Suppressor macrophage (primary cell): Measurements from ENCODE around the gene CTSW.

Source experiments
- DNase-seq, 4 experiments: peaks; one replicate each; pipeline ENCODE4 v3.0.0-alpha.2; 2020 to 2022

The CTSW gene

DNA sequence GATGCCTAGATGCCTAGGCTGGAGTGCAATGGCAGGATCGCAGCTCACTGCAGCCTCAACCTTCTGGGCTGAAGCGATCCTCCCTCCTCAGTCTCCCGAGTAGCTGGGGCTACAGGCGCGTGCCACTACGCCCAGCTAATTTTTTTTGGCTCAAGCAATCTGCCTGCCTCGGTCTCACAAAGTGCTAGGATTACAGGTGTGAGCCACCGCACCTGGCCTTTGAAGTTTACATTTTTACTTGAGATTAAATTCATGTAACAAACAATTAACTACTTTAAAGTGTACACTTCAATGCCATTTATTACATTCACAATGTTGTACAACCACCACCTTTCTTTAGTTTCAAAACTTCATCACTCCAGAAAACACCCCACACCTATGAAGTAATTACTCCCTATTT is 24.1 kb downstream of the CTSW start:
- DNase-seq, result no peak

DNA sequence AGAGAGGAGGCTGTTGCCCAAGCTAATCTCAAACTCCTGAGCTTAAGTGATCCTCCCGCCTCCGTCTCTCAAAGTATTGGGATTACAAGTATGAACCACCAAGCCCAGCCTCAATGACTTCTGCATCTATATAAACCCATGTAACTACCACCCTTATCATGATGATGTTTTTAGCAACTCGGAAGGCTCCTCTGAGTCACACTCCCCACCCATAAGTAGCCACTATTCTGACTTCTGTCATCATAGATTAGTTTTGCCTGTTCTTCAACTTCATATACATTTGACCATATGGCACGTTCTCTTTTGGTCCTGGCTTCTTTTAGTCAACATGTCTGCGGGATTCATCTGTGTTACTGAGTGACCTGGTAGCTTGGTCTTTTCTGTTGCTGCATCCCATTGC is 27.0 kb downstream of the CTSW start:
- DNase-seq, result peak in 1 of 4 experiments; percentile 1

DNA sequence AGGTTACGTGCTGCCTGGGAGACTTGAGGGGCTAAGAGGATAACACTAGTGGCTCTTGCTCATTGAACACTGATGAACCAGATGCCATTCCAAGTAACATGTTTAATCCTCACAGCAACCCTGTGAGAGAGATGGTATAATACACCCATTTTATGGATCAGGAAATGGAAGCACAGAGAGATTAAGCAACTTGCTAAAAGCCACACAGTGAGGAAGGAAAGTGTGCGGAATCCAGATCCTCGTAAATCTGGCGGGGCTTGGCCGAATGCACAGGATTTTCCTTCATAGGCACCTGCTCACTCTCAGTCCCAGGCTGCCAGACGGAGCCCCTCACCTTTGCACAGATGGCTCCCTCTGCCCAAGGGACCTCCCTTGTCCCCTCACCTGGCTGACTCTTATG is 28.2 kb downstream of the CTSW start:
- DNase-seq, result peak in 1 of 4 experiments; percentile 0

DNA sequence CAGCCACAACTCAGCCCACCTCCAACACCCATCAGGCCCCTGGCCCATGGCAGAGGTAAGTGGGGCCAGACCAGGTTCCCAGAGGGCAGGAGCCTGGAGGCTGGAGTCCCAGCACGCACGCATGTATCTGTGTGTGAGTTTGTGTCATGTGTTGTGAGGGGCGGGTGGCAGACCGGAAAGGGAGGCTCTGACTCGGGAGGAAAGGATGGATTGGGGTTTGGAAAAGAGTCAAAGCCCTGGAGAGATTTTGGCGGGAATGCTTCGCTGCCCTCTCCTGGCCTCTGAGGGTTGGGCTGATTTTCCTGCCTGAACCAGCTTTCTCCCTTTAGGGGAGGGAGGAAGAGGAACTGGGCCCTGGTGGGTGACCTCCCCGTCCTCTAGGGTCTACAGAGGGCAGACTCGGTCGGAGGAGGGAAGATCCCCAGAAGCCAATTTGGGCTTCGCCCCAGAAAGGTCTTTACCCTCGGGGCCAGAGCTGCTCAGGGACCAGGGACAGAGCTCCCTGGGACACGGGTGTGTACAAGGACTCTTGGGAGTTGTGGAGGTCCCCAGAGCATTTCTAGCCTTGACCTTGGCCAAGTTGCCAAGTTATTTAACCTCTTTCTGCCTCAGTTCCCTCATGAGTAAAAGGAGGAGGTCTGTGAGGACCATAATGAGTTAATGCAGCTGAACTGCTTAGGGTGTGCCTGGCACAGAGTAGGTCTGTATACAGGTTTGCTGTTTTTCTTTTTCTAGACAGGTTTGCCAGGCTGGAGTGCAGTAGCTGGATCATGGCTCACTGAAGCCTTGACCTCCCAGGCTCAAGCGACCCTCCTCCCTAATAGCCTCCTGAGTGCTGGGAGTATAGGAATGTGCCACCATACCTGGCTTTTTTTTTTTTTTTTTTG is 32.3 kb downstream of the CTSW start:
- peak; percentile 43 to 57 (median 52) for DNase-seq

DNA sequence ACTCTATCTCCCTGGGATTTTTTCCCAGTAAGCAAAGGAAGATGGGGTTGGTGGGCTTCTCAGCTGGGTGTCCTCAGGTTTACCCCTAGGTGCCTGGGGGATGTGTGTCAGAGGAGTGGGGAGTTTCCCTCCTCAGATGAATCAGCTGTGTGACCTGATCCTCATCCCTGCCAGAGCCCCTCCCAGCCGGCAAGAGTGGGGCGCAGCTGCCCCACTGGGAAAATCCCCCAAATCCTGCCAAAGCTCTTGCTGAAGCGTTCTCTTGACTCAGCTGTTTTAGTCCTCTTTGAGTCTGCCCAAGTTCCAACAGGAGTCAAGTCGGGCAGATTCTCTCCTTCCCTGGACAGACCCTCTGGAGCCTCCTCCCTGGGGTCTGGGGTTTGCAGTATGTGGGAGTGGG is 33.2 kb downstream of the CTSW start:
- DNase-seq, result peak in 1 of 4 experiments; percentile 25

DNA sequence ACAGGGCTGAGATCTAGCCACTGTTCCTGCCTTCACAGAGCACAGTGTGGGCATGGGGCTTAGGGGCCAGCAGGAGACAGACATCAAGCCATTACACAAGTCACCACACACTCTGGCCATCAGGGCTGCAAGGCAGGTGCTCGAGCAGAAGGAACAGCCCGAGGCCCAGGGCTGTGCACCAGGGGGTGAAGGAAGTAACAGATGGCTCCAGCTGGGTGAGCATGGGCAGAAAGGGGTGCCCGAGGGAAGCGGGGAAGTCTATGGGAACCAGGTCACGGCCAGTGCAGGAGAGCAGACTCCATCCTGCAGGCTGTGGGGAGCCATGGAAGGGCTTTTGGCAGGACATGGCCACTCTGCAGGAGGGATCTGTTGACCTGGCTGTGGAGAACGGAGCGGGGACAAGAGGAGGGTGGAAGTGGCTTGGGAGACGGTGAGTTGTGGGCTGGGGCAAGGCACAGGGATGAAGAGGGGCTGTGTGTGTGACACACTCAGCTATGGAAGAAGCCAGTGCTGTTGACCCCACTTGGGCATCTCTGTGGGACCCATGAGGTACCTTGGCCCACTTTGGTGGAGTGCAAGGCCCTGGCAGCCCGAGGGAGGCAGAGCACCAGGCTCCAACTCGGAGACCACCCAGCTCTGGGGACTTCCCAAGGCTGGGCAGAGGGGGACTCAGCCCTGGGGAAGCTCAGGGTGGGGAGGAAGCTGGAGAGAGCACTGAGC is 35.6 kb downstream of the CTSW start:
- DNase-seq, result peak in 2 of 4 experiments; percentile 33 to 47

DNA sequence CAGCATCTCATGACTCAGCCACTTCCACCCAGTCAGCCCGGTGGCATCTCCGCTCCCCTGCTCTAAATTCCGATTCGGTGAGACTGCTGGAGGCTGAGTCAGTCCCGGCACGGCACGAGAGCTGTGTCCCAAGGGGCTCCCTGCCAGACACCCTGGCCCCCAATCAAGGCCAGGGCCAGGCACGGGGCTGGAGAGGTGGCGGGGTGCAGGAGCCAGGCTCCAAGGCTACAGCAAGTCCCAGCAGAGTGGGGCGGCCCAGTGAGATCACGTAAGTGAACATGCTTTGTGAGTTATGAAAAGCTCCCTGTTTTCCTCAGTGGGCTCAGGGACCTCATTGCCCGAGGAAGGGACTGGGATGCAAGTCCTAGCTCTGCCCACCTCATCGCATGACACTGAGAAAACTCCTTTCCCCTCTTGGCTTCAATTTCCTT is 36.2 kb downstream of the CTSW start:
- DNase-seq, result peak; percentile 50 to 78 (median 75)

DNA sequence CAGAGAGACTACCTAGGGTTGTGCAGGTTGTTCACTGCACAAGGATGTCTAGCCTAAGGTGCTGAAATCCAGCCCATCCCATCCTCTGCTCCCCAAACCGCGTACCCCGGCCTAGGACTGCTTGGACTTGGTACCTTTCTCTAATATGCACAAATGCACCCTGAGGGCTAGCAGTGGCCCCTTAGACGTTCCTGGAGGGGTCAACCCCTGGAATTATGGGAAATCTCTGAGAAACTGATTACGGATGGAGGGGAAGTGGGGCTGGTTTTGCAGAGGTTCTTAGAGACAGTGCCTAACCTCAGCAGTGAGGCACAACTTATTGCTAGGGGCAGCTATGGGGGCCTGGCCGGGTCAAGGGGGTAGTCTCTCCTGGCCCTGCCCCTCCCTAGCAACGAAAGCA is 36.8 kb downstream of the CTSW start:
- no peak for DNase-seq

DNA sequence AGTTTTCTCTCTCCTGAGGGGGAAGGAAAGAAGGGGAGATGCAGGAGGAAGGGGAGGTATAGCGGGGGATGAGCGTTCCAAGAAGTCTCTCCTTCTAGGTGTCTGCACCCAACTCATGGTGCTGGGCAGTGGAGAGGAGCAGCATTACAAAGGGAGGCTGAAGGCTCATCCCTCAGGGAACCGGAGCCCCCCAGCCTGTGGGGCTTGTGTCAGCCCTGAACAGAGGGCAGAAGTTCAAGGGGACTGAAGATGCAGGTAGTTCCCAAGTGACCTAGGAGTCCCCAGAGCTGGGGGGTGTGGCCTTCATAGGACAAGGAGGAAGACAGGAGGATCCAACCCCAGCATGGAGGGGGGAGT is 37.4 kb downstream of the CTSW start:
- DNase-seq, result no peak

DNA sequence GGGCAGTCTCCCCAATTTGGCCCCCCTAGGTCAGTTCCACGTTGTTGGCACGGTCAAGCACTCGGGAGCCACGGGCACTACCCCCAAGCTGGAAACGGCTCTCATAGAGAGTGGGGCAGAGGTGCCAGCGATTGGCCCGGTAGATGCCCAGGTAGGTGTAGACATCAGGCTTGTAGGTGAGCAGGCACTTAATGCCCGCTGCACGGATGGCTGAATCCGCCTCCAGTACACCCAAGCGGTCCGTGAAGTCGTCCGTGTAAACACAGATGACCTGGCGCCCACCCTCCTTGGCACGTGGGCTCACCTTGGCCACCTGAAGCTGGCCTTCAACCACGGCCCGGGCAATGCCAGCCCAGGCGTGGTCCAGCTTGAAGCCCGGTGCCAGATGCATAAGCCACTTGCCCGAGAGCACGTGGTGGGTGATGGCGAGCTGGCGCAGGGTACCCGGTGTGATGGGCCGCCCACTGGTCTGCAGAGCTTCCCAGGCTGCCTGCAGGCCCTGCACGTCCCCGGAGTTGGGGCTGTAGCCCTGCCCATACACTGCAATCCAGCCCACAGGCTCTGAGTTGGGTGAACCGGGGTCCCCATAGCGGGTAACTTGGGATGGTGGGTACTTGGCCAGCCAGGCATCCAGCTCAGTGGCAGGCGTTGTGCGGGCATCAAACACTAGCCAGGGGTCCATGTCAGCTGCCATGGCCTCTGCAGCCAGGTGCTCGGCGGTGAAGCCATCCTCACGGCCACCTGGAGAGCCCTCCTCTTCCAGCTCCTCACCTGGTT is 38.0 kb downstream of the CTSW start:
- DNase-seq, result no peak

DNA sequence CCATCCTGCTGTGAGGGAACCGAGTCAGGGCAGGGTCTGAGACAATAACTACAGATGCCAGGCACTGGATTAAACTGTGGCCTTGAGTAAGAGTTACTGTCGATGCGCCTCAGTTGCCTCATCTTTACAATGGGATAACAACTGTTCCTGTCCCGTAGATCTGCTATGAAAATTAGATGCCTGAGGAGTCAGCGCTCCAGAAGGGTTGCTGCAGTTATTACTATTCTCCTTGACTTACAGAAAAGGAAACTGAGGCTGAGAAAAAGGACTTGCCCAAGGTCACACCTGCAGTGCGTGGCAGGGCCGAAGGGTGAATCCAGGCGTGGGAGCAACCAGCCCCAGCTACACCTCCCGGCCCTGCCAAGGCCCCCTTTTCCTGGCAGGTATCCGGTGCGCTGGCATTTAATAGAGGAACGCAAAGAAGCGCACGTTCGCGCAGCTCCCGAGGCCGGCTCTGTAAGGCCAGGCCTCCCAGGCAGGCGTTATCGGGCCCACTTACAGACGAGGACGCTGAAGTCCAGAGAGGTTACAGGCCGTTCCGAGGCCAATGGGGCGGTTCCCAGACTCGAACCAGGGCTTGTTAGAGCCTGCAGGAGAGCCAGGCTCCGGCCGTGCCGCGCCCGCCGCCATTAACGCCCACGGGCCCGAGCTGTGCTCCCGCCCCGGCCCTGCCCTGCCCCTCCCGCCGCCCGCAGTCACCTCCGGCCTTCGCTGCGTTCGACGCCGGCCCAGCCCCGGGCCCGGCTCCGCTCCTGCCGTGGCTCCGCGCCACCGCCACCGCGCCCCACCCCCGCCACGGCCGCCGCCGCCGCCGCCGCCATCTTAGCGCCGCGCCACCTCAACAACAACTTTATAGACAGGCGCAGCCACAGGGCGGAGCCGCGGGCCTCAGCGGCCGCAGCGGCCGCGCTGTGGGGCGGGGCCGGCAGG is 38.8 kb downstream of the CTSW start, which contains the start of gene C11orf68:
Gene C11orf68, minus strand, starts transcription at position 852 of the 930 bp plus-strand sequence. Its CDS starts 31 bp downstream, at position 821.
- no peak for DNase-seq

DNA sequence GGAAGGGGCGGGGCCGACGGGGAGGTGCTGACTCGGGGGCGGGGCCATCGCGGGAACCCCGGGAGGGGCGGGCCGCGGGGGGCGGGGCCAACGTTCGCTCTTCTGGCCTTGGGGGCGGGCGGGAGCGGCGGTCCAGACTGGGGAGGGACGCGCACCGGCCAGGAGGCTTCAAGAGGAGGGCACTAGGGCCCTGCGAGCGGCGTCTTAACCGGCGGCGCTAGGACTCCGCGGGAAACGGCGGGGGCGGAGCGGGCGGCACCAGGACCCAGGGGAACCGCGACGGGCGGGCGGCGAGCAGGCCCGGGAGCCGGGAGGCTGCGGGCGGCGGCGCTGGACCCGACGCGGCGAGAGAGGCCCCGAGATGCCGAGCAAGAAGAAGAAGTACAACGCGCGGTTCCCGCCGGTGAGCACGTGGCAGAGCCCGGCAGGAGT is 39.5 kb downstream of the CTSW start, which contains the start of gene DRAP1:
Gene DRAP1, plus strand, starts transcription at position 286 of the 432 bp plus-strand sequence. Its CDS starts 76 bp downstream, at position 362.
- DNase-seq, result peak; percentile 99 to 100 (median 100)

DNA sequence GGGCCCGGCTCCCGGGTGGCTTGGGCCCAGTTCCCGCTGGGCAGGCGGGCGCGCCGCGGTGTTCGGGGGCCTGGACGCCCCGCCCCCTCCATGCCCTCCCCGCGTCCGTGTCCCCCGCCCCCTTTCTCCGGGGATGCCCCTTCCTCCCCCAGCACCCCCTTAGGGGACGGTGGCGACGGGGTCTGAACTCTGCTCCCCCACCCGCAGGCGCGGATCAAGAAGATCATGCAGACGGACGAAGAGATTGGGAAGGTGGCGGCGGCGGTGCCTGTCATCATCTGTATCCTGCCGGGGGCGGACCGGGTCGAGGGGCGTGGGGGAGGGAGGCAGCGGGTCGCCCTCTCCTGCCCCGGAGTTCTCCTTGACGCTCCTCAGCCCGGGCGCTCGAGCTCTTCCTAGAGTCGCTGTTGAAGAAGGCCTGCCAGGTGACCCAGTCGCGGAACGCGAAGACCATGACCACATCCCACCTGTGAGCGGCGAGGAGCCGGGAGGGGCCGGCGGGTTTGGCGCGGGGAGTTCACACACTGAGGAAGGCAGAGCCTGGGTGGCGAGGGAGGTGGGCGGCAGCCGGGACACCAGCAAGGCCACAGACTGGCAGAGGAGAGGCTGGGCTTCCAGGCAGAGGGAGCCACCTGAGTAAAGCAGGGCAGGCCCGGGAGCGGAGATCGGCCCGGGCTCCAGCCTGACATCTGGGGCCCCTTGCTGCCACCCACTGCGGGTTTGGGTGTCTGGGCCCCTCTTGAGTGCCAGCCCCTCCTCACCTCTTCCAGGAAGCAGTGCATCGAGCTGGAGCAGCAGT is 40.1 kb downstream of the CTSW start:
- DNase-seq, result peak in 3 of 4 experiments; percentile 41 to 63 (median 48)

DNA sequence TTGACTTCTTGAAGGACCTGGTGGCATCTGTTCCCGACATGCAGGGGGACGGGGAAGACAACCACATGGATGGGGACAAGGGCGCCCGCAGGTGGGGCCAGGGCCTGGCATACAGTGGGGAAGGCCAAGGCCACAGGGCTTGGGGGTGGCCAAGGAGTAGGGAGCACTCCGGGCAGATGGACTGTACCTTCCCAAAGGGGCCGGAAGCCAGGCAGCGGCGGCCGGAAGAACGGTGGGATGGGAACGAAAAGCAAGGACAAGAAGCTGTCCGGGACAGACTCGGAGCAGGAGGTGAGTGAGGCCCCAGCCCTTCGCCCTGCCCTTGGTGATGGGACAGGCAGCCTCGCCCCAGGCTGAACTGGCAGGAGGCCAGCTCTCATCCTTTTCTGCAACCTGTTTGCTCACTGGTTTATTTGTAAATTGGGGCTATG is 40.8 kb downstream of the CTSW start:
- DNase-seq, result no peak

DNA sequence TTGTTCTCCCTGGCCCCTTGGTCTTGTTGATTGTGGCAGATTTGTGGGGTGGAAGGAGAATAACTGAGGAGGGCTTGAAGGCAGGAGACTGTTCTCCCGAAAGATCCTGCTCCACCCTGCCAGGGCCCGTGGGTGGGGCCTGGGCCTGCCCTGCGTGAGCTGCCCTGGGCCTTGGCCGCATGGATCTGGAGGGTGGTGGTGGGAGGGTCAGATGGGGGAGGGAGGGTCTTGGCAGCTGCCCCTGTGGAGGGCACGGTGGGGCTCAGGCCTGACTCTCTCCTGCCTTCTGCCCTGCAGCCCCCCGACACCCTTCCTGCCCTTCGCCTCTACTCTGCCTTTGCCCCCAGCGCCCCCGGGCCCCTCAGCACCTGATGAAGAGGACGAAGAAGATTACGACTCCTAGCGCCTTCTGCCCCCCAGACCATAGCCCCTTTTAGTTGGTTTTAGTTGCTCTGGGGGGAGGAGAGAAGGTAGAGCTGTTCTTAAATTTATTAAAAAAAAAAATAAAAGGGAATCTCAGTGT is 41.5 kb downstream of the CTSW start:
- DNase-seq, result no peak

DNA sequence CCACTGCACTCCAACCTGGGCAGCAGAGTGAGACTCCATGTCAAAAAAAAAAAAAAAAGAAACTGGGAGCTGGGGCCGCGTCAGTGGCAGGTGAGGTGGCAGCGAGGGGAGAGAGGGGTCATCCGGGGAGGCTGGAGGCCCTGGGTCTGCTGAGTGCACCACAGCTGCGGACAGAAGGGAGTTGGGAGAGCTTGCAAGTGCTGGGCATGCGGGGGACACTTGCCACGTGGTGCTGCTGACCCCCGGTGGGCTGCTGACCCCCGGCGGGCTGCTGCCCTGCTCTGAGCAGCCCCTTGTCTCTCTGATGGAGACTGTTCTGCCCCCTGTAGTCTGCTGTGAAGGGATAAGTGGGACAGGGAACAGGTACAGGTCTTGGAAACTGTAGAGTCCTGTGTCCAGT is 42.2 kb downstream of the CTSW start:
- no peak for DNase-seq

DNA sequence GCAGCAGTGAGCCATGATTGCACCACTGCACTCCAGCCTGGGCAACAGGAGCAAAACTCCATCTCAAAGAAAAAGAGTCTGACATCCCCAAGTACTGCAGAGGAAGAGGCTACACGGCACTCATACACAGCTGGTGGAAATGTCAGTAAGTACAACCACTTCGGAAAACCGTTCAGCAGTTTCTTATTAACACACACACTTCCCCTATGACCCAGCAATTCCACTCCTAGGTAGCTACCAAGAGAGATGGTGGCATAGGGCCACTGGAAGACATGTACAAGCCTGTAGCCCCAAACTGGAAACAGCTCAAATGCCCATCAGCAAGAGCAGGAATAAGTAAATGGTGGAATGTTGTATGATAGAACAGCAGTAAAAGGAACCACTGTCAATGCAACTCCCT is 42.9 kb downstream of the CTSW start:
- no peak for DNase-seq

DNA sequence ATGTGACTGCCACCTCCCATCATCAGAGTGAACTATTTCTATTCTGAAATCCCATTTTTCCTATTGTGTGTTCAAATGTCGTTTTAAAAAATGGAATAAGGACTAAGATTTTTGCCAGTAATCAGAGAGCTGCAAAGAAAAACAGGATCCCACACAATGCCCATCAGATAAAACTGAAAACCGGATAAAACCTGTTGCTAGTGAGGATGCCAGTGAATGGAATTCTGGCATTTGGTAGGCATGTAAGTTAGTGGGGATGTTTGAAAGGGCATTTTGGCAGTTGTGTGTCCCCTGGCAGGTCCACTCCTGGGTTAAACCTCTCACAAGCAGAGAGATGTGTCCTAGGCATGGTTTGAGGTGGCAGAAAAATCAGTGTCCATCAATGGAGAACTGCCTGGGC is 45.8 kb downstream of the CTSW start:
- DNase-seq, result no peak

DNA sequence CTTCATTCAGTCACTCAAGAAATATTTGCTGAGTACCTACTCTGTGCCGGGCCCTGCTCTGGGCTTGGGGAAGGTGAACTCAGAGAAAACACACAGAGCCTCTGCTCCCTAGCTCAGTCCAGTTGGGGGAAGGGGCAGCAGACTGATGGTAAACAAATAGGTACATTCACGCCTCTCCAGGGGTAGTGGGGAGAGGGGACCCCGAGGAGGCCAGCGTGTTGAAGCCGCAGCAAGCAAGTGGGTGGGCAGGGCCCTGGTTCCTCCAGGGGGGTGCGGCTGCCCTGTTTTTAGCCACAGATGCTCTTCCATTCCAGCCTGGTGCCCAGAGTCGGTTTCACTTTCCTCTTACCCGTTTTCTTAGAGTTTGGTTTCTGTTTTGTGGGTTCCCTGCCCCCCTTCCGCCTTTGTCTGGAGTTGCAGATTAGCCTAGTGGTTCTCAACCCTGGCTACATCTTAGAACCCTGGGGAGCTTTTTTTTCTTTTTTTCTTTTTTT is 48.3 kb downstream of the CTSW start:
- DNase-seq, result peak; percentile 62 to 80 (median 76)

DNA sequence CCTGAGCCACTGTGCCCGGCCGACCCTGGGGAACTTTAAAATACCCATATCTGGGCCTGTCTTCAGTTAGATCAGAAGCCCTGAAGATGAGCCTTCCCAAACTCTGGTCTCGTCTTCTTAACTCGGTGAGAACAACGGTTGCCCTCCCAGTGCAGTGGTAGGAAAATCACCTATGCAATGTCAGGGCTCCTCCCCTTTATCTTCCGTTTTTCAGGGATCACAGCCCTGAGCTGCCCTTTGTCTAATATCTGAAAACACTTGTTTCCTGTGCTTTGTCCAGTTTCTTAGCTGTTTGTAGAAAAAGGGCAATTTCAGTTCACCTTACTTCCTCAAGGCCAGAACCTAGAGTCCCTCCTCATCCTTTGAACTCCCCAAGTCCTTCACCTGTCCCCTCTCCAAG is 49.0 kb downstream of the CTSW start:
- no peak for DNase-seq
